ENCODE data around the gene ARHGEF17.

Gene ARHGEF17

GRCh38 chr11:73392108-73393010 is 84.3 kb downstream of the ARHGEF17 start:
- no peak for DNase-seq

DNA sequence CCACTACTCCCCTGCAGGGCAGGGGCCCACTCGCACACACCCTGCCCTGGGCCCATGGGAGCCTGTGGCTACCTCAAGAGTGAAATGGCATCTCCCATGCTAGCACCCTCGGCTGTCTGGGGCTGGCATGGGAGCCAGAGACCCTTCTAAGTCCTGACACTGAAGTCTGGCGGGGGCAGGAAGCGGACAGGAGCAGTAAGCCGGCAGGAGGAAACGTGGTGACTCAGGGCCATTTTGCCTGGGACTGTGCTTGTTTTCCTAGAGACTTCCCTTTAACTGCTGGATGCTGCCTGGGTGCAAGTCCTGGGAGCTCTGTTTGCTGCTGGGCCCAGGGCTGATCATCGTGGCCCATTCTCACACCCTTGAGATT is 84.9 kb downstream of the ARHGEF17 start:
- no peak for DNase-seq

- DNase-seq: peak in 33 of 51 donors; percentile 15 to 80 (median 49)
Observed at GRCh38 chr11:73393479-73394415, 85.7 kb downstream of the ARHGEF17 start.

GRCh38 chr11:73394416-73395296 is 86.6 kb downstream of the ARHGEF17 start:
- no peak for DNase-seq

- no peak for DNase-seq
Observed at GRCh38 chr11:73395297-73396208, 87.5 kb downstream of the ARHGEF17 start.

GRCh38 chr11:73396251-73396930 is 88.3 kb downstream of the ARHGEF17 start:
- no peak for DNase-seq

DNA sequence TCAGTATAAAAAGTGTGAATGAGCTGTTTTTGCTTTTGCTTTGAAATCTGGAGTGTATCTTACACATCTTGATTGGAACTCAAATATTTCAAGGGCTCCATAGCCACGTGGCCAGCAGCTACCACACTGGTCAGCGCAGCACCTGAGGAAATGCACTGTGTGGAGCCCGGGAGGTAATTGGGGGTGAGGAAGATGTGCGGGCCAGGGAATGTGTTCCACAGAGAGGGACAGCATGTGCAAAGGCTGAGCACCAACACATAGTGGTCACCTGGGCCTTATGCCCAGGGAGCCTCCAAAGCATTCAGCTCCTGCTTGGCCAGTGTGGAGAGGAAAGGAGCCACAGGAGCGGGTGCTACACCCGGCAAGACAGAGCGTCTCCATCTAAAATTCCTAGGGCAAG is 88.9 kb downstream of the ARHGEF17 start:
- peak in 1 of 51 donors; percentile 17 for DNase-seq

DNA sequence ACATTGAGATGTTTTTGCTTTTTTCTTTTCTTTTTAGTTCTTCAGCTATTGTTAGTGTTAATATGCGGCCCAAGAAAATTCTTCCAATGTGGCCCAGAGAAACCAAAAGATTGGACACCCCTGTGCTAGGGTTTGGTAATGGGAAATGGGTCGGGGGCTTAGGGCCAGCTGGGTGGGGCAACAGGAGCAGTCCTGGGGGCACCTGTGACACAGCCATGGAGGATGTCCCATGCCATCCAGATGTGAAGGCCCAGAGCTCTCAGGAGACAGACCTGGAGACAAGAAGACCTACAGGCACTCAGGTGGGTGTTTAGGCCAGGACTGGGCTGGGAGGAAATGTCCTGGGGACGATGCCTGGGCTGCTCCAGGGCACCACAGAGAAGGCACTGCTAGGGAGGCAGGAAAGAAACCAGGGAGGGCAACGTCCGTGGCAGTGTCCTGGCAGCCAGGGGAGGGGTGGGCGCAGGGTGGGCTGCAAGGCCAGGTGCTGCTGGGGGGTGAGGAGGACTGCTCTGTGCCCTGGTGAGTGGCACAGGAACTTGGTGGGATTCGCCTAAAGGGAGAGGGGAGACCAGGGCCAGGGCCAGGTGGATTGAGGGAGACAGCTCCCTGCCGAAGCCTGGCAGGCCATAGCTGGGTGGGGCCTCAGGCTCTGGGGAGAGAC is 89.5 kb downstream of the ARHGEF17 start:
- no peak for DNase-seq

GRCh38 chr11:73398132-73398526 is 90.1 kb downstream of the ARHGEF17 start:
- no peak for DNase-seq

DNA sequence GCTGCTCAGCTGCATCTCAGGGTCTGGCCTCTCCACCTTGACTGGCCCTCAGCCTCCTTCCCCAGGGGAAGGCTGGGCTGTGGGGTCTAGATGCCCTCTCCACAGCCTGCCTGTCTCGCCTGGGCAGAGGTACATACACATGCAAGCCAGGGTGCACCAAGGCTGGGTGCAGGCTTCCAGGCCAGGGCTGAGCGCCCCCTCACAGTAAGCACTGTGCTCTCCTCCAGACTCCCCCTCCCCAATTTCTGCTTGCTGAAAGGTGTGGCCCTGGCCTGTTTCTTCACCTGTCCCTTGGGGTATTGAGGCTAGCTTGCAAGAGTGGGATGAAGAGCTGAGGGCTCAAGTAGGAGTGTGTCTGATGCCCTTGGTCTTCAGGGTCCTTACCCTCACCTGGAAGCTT is 90.6 kb downstream of the ARHGEF17 start:
- DNase-seq: no peak

DNA sequence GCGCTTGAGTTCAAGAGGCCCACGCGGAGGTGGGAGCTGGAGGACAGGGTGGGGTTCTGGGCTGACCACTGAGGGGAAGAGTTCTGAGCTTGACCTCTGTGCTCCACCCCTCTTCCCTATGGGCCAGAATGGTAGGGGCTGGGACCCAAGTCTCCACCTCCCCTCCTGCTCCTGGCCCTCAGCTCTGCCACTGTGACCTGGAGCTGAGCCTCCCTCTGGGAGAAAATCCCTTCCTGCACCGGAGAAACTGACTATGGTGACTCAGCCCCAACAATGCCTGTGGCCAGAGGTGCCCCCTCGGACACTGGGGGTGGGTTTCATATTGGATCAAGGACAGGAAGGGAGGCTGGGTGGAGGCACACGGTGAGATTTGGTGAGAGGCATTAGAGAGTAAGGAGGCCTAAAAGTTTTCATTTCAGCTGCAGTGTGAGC is 91.1 kb downstream of the ARHGEF17 start:
- DNase-seq: no peak

GRCh38 chr11:73399636-73400035 is 91.6 kb downstream of the ARHGEF17 start:
- no peak for DNase-seq

DNA sequence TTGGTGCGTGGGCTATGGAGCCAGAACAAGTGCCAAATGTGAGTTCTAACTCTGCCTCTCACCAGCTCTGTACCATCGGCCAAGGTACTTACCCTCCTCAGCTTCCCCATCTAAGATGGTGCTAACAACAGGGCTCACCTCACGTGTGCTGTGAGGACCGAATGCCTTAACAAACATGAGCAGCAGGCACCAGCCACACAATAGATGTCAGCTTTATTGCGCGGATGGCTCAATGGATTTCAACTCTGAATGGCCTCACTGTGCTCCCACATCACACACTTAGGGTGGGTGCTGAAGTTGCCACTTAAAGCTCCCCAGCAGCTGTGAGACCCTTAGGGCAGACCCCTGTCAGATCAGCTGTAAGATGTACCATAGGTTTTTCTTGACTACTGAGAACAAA is 92.2 kb downstream of the ARHGEF17 start:
- no peak for DNase-seq

DNA sequence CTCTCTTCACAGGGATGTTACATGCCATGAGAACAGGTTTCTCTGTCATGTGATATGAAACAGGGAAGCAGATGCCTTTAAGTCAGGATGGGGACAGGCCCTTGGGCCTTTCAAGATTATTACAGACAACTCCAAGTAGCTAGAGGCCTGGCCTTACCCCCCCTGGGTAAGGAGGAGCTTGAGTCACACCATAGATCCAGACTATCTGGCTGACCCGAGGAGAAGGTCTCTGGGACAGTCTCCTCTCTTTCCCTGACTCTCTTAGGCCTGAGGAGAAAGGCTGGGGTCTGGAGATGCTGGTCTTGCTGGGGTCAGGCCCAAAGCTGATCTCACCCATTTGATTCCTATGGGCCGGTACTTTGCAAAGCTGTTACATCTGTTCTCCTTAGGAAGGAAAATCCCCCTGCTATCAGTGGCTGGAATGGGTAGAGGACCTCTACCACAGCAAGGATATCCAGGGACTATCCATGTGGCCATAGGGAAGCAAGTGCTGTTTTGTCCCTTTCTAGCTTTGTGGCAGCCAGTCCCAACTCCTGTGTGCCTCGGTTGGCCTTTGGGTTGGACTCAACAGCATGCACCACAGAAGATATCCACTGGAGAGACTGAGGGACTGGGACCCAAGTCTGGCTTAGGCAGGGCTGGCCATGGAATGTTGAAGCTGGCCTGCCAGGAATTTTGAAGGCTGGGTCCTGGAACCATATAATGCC is 93.3 kb downstream of the ARHGEF17 start:
- no peak for DNase-seq

DNA sequence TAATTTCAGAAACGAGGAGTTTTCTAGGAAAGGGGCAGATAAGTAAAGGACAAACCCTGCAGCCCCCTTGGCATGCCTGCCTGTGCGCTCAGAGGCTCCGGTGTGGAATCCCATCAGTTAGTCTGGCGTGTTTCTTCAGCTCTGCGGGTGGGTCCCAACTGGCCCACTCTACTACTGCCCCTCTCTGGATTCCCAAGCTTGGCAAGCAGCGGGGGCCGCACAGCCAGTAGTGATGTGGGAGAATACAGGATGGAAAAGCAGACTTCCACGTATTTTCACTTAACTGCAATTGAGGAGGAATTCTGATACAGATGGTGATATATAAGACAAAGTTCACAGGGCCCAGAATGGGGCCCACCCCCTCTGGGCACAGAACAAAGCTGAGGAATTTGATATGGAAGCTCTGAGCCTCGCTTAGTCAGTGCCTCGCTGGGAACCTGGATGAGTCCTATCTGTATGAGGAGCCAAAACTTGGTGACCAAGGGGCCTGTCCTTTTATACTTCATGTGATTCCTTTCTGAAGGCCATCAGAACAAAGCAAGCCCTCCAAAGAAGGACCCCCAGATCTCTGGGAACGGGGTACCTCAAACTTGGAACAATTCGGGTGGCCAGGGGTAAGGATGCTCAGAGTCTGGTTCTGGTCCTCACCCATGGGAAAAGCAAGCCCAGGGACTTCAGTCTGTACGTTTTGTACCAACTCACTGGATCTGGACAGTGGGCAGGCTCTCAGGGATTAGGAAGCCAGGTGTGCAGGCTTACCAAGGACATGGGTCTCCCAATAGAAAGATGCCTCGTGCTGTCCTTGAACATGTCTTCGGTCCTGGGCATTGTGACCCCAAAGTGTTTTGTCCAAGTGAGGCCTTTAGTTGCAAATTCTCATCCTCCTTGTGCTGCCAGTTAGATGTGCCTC is 94.1 kb downstream of the ARHGEF17 start:
- DNase-seq: no peak

GRCh38 chr11:73402834-73403185 is 94.7 kb downstream of the ARHGEF17 start:
- DNase-seq: no peak

- DNase-seq: no peak
Observed at GRCh38 chr11:73403541-73403940, 95.5 kb downstream of the ARHGEF17 start.

All from hypothalamus (tissue), 51 donors.